Measurements from ENCODE around the gene OR8D4. TPM values are rescaled to one million over a fixed set of nuclear protein-coding genes. Genes with fewer than 3 reads are reported as not detected.

Gene OR8D4
- total RNA-seq, 1 experiment from 2014 or later: not detected

GRCh38 chr11:123899792-123900191, 2.2 kb upstream of the OR8D4 start:
- TF ChIP-seq CTCF (conservative IDR thresholded peaks at IDR 0.05): no peak
- H3K9ac ChIP-seq (ENCODE audit: extremely low read depth, insufficient read length, low read length): no peak overlapping the region
- Mint-ChIP-seq H3K4me3 (no peak overlapping the region), H3K9me3 (no peaks in the 10 kb centered on the region), H3K27me3 (ENCODE audit: low read depth) (no peaks in the 10 kb centered on the region), H3K36me3 (ENCODE audit: insufficient read depth in 1 of 3, low read depth in 3 of 3) (no peaks in the 10 kb centered on the region), H3K4me1 (peaks cover 11 to 12% of the 10 kb centered on the region in 2 experiments), H3K27ac (no peak overlapping the region)
- WGBS (ENCODE audit: extremely low coverage, insufficient read length, low lambda C conversion rate): no CpG with 5 or more reads among the region's 3 CpGs
- H3K27me3 ChIP-seq (ENCODE audit: insufficient read depth, low read length): no peaks in the 10 kb centered on the region
- H3K79me1 ChIP-seq (ENCODE audit: insufficient read depth, low read depth, low read length, poor library complexity, severe bottlenecking): no peaks in the 10 kb centered on the region
- H3K4me1 ChIP-seq (ENCODE audit: insufficient read depth, low read length): no peaks in the 10 kb centered on the region; the same call in 1 of the 2 replicates
- no peak overlapping the region for H3K18ac ChIP-seq (ENCODE audit: insufficient read length, low read depth, low read length)
- no peak overlapping the region for H2BK120ac ChIP-seq (ENCODE audit: low read depth, low read length, poor library complexity, severe bottlenecking)
- H3K56ac ChIP-seq (ENCODE audit: insufficient read length, low read depth, low read length): no peak overlapping the region
- no peak overlapping the region for H2BK20ac ChIP-seq (ENCODE audit: low read depth, low read length, poor library complexity, severe bottlenecking)
- H3T11ph ChIP-seq (ENCODE audit: low read length): no peak overlapping the region
- H3K9me3 ChIP-seq (ENCODE audit: control insufficient read depth, low read depth, low read length): no peaks in the 10 kb centered on the region
- no peak overlapping the region for H4K5ac ChIP-seq (ENCODE audit: insufficient read length, low read depth, low read length)
- no peak overlapping the region for H4K8ac ChIP-seq (replicated peaks; ENCODE audit: insufficient read length, low read depth, low read length)
- H2AFZ ChIP-seq (ENCODE audit: low read length): no peak overlapping the region
- no peaks in the 10 kb centered on the region for H3K79me2 ChIP-seq (ENCODE audit: insufficient read depth, low read length)
- H3K23me2 ChIP-seq (ENCODE audit: insufficient read length, low read depth, low read length, poor library complexity, severe bottlenecking): no peaks in the 10 kb centered on the region
- no peak overlapping the region for H3K14ac ChIP-seq (ENCODE audit: insufficient read depth, low read length)
- no peak overlapping the region for H4K91ac ChIP-seq (ENCODE audit: insufficient read length, low read depth, low read length)
- H3K27ac ChIP-seq (ENCODE audit: insufficient read length, low read depth, low read length): no peak overlapping the region
- H2BK12ac ChIP-seq (ENCODE audit: insufficient read length, low read depth, low read length): no peak overlapping the region
- H2BK5ac ChIP-seq (ENCODE audit: insufficient read length, low read length): no peak overlapping the region
- no peak overlapping the region for H3K4ac ChIP-seq (ENCODE audit: low read depth, low read length)
- H3K4me2 ChIP-seq (ENCODE audit: insufficient read depth, insufficient read length, low read length): no peak overlapping the region
- H2AK5ac ChIP-seq (ENCODE audit: insufficient read length, low read length): no peak overlapping the region
- no peak for DNase-seq
- no peaks in the 10 kb centered on the region for H4K20me1 ChIP-seq (ENCODE audit: control insufficient read depth, insufficient read depth, insufficient read length)
- no peak overlapping the region for H2BK15ac ChIP-seq (ENCODE audit: low read depth, low read length)
- no peak overlapping the region for H3K23ac ChIP-seq (ENCODE audit: insufficient read length, low read depth, low read length)

Measured in H9 (cell line).